Ovary (tissue), 9 donors: ENCODE results near the gene SH3RF3. TPM values are rescaled to one million over a fixed set of nuclear protein-coding genes. Genes with fewer than 3 reads are reported as not detected.

ENCODE experiments used
- DNase-seq, 5 donors: peaks; one replicate each; pipeline ENCODE4 v3.0.0-alpha.2; 2019 to 2020
- H3K27ac ChIP-seq, 2 donors: fragments of 200-600 bp; one replicate each; pipeline versions ENCODE4 v1.5.1 to v1.8.0; 2019 to 2022
- H3K27me3 ChIP-seq: fragments of 200-600 bp; one replicate; pipeline ENCODE4 v1.8.0; 2022
- H3K36me3 ChIP-seq: fragments of 200-600 bp; sonication (generic); one replicate; pipeline ENCODE4 v1.5.1; 2019
- H3K4me1 ChIP-seq: one replicate; pipeline ENCODE4 v1.8.1; 2013; ENCODE audit warnings: mild to moderate bottlenecking, moderate library complexity; ENCODE audit not compliant: insufficient read depth
- H3K4me3 ChIP-seq: fragments of 200-600 bp; sonication (generic); one replicate; pipeline ENCODE4 v1.5.1; 2017
- H3K9me3 ChIP-seq, 2 donors: fragments of 200-600 bp in 1 of 2; sonication (generic) in 1 of 2; one replicate each; pipeline versions ENCODE4 v1.5.1 to v1.8.1; 2013 to 2019; ENCODE audit warnings: mild to moderate bottlenecking in 1 of 2, moderate library complexity in 1 of 2
- CTCF ChIP-seq, 3 donors: fragments of 450-650 bp in 2 of 3; fragments of 200-600 bp in 1 of 3; IDR thresholded peaks; one replicate each; pipeline versions ENCODE4 v1.5.1 to v1.8.0; 2016 to 2022; ENCODE audit warnings: antibody characterized with exemption in 3 of 3, mild to moderate bottlenecking in 1 of 3
- EP300 ChIP-seq: sonication (generic); formaldehyde crosslinking; IDR thresholded peaks from one replicate; pipeline ENCODE4 v1.6.1; 2017; ENCODE audit warnings: antibody characterized with exemption
- POLR2A ChIP-seq: fragments of 450-650 bp; IDR thresholded peaks from one replicate; pipeline ENCODE4 v1.6.1; 2017; ENCODE audit warnings: antibody characterized with exemption, mild to moderate bottlenecking, moderate library complexity
- WGBS, 3 donors: extraction: QIAGEN DNeasy Blood & Tissue Kit in 1 of 3; methylation state at CpG; one replicate each; pipeline versions ENCODE4 v1.1.5 to v1.1.7; 2013 to 2017; 5-methylcytosine and 5-hydroxymethylcytosine counted together
- intact Hi-C, 4 donors: fragments of 100-400 bp; cut with DNase I; formaldehyde crosslinking; loops; one replicate each; pipeline versions ENCODE4 v1.11.0 to v1.15.1; 2022 to 2023
- polyA plus RNA-seq, 2 donors: library from polyadenylated mRNA; stranded (reverse); fragments of 200-250 nt in 1 of 2; fragments of 350-450 nt in 1 of 2; fragmentation: Illumina TruSeq in 1 of 2; extraction: RNeasy Lipid Tissue Mini Kit (QIAGEN cat#74804) in 1 of 2; gene quantifications; one replicate each; pipeline ENCODE4 v1.2.3, GENCODE V29; 2013 to 2014
- total RNA-seq, 7 donors: library from RNA; depleted of rRNA in 2 of 7; stranded (reverse); fragments of >200 nt in 2 of 7; fragmentation: NEBNext Ultra II Directional in 3 of 7; extraction: Animal tissue kit (Norgen Biotek cat#: 25700) in 3 of 7; gene quantifications; one replicate each; pipeline versions ENCODE4 v1.1.0 to v1.2.4, GENCODE V29; 2016 to 2023
- donor health status: DM: no; HTN: no; CAD: no; lungs with moderate emphysema.
- donor health status: DM: no; HTN: no; CAD: no.
- donor health status: Bipolar disorder and iron deficiency.
- donor health status: DM: yes; HTN: yes; CAD: no.
- donor health status: DM: no; HTN: no; CAD: no.
- donor health status: DM: yes; HTN: yes; CAD: no.

SH3RF3 gene
- total and polyA plus RNA-seq, 9 donors, result 2.7 to 10.1 (median 4.5) TPM

GRCh38 chr2:109246176-109246575 is 117.2 kb downstream of the SH3RF3 start:
- H3K27me3 ChIP-seq, result no peaks in the 10 kb centered on the region
- no peak for TF ChIP-seq CTCF (IDR thresholded peaks at IDR 0.05)
- TF ChIP-seq EP300, result no peak
- no peak for TF ChIP-seq POLR2A
- DNase-seq, result no peak
- H3K36me3 ChIP-seq, result no peaks in the 10 kb centered on the region
- no peak overlapping the region for H3K27ac ChIP-seq
- 97 to 98% (median 97%) methylated on average over 10 of the region's 10 CpGs for WGBS, 3 donors
- peaks cover 22% of the 10 kb centered on the region for H3K4me1 ChIP-seq
- H3K4me3 ChIP-seq, result no peak overlapping the region
- intact Hi-C loops, result loop anchor here in 2 of 4 donors (10.0 kb wide), 2 partner anchors 61 to 79 kb away; no protein-coding TSS in a partner anchor
- H3K9me3 ChIP-seq, result no peaks in the 10 kb centered on the region

- Histone ChIP-seq H3K4me1 (peaks cover 20% of the 10 kb centered on the region), H3K4me3 (no peak overlapping the region), H3K27ac (no peak overlapping the region), H3K9me3 (no peaks in the 10 kb centered on the region), H3K36me3 (no peaks in the 10 kb centered on the region), H3K27me3 (no peaks in the 10 kb centered on the region)
- DNase-seq, result no peak
- TF ChIP-seq EP300 (no peak), POLR2A (no peak)
- 96 to 98% (median 96%) methylated on average over 11 of the region's 11 CpGs for WGBS, 3 donors
- intact Hi-C loops, result loop anchor here in 2 of 4 donors (10.0 kb wide), 2 partner anchors 62 to 78 kb away; no protein-coding TSS in a partner anchor
Measured at GRCh38 chr2:109246616-109247015, 117.6 kb downstream of the SH3RF3 start.

- peaks cover 17% of the 10 kb centered on the region for H3K4me1 ChIP-seq
- TF ChIP-seq CTCF (IDR thresholded peaks at IDR 0.05), result no peak
- TF ChIP-seq EP300, result no peak
- TF ChIP-seq POLR2A, result no peak
- no peak for DNase-seq
- H3K9me3 ChIP-seq, result no peaks in the 10 kb centered on the region
- no peaks in the 10 kb centered on the region for H3K36me3 ChIP-seq
- intact Hi-C loops, result loop anchor here in 2 of 4 donors (10.0 kb wide), 2 partner anchors 63 to 77 kb away; no protein-coding TSS in a partner anchor
- no peak overlapping the region for H3K27ac ChIP-seq
- no peaks in the 10 kb centered on the region for H3K27me3 ChIP-seq
- 83 to 87% (median 84%) methylated on average over 8 of the region's 8 CpGs for WGBS, 3 donors
- H3K4me3 ChIP-seq, result no peak overlapping the region
Measured at GRCh38 chr2:109247340-109247739, 118.3 kb downstream of the SH3RF3 start.

- Histone ChIP-seq H3K27me3 (no peaks in the 10 kb centered on the region), H3K9me3 (no peaks in the 10 kb centered on the region), H3K4me3 (no peak overlapping the region), H3K4me1 (peaks cover 16% of the 10 kb centered on the region), H3K27ac (no peak overlapping the region), H3K36me3 (no peaks in the 10 kb centered on the region)
- 16 to 30% (median 20%) methylated on average over 3 of the region's 3 CpGs for WGBS, 3 donors
- TF ChIP-seq CTCF (IDR thresholded peaks at IDR 0.05), result no peak
- TF ChIP-seq EP300, result no peak
- no peak for TF ChIP-seq POLR2A
- peak in 2 of 5 donors; percentile 48 to 69 for DNase-seq
- intact Hi-C loops, result loop anchor here in 2 of 4 donors (10.0 kb wide), 2 partner anchors 63 to 77 kb away; no protein-coding TSS in a partner anchor
Measured at GRCh38 chr2:109247812-109248211, 118.8 kb downstream of the SH3RF3 start.

GRCh38 chr2:109248590-109248989 is 119.6 kb downstream of the SH3RF3 start:
- no peak for TF ChIP-seq POLR2A
- TF ChIP-seq CTCF (IDR thresholded peaks at IDR 0.05), result no peak
- TF ChIP-seq EP300, result no peak
- no peaks in the 10 kb centered on the region for H3K9me3 ChIP-seq
- H3K27me3 ChIP-seq, result no peaks in the 10 kb centered on the region
- no peak overlapping the region for H3K27ac ChIP-seq
- DNase-seq, result no peak
- no peaks in the 10 kb centered on the region for H3K36me3 ChIP-seq
- intact Hi-C loops, result loop anchor here in 2 of 4 donors (10.0 kb wide), 2 partner anchors 64 to 76 kb away; no protein-coding TSS in a partner anchor
- WGBS, 3 donors, result 90 to 94% (median 92%) methylated on average over 2 of the region's 2 CpGs
- H3K4me3 ChIP-seq, result no peak overlapping the region
- H3K4me1 ChIP-seq, result peaks cover 11% of the 10 kb centered on the region
